Embryonic facial prominence (tissue), 1 donor: ENCODE measurements around the gene KCNQ2.

Experiments used
- DNase-seq: peaks from one replicate; pipeline ENCODE4 v3.0.0-alpha.2; 2016; ENCODE audit errors: extremely low spot score

Gene KCNQ2

DNA sequence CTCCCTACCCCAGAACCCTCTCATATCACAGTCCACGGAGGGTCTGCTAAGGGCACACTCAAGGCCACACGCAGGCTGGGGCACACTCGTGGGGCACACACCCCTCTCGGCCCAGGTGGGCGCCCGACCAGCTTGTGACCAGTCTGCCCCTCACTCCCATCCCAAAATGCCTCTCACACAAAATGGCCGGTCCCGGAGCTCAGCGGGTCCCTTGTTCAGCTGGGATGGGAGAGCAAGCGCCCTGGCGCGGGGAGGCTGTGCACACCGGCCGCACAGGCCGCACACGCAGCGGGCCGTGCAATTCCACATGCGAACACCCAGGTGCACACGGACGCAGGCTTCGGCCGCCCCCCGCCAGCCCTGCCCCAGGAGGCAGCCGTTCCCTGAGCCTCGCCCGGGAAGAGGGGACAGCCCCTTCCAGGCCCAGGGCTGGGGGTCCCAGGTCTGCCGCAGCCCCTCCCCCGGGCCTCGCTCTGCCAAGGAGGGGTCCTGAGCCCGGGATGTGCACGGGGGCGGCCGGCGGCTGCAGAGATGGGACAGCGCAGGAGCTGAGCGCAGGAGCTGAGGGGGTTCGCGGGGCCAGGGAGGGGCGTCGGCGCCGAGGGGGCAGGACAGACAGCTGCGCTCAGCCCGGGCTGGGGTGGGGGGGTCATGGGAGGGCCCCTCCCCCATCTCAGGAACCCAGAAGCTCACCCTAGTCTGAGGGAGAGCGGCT lies 1.3 kb downstream of the KCNQ2 start:
- DNase-seq: no peak

DNA sequence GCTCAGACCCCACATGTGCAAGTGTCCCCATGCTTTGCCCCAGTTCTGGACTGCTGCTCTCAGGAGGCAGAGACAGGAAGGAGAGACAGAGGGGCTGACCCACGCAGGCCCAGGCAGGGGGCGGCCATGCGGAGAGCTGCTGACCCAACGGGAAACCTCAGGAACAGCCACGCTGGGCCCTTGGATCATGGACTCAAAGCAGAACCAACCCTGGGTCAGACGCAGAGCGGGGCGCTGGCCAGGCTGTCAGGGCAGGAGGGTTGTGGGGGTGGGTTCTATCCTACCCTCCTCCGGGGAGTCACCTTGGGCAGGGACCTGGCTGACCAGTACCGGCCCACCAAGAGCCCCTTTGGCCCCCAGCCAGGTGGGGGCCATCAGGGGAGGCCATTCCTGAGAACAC lies 2.0 kb downstream of the KCNQ2 start:
- DNase-seq: no peak

DNA sequence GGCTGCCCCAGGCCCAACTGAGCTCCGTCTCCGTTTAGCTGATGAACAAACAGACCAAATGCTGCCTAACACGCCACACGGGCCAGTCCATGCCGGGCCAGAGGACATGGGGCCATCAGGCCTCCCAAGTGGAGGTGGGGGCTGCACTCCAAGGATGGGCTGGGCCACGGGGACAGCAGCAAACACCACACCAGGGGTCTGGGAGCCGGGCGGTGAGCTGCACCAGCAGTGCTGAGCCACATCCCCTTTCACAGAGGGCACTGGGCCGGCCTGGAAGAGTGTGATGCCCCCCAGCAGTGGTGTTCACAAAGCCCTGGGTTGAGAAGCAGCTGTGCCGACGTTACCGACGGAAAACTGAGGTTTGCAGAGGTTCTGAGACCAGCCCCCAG lies 2.7 kb downstream of the KCNQ2 start:
- DNase-seq: no peak

DNA sequence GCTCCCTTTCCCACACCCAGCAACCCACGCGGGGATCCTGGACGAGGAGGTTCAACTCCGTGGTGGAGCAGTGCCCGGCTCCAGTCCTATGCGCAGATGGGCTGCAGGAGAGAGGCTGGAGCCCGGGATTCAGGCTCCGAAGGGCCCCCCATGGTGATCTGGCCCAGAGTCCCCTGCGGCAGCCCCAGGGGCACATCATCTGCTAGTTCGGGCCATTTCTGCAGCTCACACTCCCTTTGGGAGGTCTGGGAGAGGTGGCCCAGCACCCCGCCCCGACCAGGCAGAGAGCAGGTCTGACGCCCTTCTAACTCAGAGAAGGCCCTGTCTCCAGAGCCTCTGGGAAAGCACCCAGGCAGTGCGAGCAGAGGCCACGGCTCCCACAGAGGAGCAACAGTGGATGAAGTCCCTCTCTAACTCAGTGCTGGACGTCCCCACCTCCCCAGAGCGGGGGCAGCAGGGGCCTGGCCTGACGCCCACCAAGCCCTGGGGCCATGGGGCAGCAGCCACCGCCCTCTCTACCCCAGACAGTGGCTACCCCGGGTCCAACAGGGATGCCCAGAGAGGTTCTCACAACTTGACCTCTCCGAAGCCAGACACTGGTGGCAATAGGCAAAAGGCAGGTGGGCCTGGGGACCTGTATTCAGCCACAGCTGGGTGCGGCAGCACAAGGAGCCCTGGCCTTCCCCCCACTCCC lies 3.3 kb downstream of the KCNQ2 start:
- DNase-seq: no peak

DNA sequence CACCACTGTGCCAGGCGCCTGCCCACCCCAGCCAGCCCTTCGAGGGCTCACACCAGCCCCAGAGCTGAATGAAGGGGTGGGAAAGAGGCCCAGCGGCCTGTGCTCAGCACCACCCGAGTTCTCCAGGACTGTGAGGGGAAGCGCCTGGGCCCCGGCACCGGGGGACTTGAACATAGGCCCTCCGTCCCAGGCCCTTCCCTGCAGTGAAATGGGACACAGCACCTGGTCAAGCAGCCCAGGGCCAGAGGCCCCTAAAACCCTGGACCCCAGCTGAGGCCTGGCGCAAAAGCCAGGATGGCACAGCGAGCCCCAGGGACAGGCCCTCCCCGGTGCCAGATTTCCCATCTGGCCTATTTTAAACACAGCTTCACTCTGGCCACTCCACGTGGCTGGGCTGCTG lies 4.0 kb downstream of the KCNQ2 start:
- DNase-seq: no peak

DNA sequence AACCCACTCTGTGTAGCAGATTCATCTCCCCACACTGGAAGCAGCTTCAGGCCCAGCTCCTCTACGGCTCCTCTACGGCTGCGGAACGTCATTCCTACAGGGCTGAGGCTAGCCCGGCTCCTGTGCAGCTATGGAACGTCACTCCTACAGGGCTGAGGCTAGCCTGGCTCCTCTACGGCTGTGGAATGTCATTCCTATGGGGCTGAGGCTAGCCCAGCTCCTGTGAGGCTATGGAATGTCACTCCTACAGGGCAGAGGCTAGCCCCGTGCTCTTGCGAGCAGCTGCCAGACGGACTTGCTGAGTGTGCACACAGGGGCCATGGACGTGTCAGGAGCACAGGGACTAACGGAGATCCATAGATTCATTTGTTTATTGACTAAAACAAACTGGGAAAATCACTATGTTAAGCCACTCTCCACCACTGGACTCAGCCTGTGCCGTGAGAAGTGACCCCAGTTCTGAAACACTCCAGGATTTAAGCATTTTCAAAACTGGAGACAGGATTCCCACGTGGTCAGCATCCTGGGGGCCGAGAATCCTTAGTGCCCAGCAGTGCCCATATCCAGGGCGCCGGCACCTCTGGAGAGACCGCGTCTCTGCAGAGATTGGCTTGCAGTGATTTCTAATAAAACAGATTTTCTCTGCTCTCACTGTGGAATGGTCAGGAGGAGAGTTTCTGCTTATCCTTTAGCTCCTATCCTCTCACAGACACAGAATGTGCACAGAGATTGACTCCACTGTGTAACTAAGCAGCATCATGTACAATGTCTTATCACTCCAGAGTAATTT lies 5.0 kb downstream of the KCNQ2 start:
- DNase-seq: no peak

DNA sequence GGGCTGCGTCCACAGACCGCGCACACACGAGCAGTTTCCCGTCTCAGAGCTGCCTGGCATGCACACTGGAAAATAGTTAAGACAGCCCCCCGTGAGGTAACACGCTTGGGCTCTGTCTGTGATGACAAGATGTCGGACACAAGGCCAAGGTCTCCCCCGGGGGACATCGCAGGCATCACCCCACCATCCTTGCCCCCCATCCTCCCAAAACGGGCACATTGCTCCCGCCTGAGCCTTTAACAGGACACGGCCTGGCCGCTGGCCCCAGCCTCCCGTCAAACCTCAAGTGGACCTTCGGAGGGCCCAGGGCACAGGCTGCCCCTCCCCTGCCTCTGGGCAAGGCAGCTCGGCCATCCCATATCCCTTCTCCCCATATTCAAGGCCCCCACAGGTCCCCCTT lies 5.6 kb downstream of the KCNQ2 start:
- DNase-seq: no peak

DNA sequence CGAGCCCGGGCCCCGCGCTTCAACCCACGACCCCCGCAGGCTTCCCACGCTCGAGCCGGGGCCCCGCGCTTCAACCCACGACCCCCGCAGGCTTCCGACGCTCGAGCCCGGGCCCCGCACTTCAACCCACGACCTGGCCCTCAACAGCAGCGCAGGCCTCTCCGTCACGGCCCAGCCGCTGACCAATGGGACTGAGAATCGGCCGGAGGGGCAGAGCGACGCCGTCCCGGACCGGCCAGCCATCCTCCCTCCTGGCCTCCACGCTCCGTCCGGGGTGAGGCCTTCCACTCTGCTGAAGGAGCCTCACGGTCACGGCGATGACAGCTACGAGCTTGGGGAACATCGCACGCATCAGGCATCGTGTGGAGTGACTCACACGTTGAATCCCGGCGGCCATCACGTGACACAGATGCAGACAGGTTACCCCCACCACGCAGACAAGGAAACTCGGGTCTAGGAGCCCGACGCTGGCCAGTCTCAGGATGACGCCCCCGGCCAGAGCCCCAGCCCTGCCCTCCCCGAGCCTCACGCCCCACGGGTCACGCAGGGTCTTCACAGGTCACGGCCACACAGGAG lies 6.1 kb downstream of the KCNQ2 start:
- DNase-seq: no peak

DNA sequence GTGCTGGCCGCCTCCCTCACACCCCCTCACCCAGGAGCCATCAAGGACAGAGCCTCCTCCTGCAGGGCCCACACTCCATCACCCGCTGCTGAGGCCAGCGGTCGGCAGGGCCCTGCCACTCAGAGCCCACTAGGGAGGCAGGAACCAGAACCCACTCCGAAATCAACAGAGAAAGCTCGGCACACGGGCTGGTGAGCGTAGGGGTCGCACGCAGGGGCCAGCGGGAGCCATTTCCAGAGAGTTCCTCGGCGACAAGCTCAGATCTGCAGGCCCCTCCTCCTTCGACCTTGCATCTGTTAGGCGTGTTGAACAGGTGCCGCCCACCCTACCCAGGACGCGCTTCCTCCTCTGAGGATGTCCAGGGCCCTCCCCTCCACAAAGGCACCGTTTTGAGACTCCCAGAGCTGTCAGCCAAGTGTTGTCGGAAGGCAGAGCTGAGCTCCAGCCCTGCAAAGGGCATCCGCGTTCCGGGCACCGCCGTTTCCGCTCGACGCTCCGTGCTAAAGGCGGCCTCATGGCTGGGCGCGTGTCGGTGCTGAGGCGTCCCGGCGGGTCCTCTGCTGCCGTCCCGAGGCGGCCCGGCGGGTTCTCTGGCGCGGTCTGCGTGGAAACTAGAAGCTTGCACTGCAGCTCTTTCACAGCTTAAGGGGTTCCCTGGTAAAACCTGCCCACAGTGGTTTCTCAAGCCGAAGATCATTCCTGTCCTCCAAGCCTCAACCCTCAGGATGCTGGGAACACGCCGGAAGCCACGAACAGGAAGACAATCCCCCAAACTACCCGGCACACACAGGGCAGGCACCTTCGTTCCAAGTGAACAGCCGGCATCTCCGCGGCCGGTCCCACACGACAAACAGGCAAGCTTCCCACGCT lies 6.8 kb downstream of the KCNQ2 start:
- DNase-seq: no peak

DNA sequence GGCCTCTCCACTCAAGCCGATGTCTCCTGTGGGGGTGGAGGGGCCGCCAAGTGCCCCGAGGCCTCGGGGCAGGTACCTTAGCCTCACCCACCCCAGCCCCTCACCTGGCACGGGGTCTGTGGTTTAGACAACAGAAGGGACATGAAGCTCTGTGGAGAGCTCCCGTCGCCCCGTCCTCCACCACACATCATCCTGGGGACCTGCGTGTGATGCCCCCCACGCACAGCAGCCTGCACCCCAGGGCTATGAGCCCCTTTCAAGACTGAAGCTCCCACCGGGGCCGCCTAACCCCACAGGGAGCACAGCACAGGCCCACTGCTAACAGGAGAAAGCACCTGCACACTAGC lies 8.2 kb downstream of the KCNQ2 start:
- no peak for DNase-seq

DNA sequence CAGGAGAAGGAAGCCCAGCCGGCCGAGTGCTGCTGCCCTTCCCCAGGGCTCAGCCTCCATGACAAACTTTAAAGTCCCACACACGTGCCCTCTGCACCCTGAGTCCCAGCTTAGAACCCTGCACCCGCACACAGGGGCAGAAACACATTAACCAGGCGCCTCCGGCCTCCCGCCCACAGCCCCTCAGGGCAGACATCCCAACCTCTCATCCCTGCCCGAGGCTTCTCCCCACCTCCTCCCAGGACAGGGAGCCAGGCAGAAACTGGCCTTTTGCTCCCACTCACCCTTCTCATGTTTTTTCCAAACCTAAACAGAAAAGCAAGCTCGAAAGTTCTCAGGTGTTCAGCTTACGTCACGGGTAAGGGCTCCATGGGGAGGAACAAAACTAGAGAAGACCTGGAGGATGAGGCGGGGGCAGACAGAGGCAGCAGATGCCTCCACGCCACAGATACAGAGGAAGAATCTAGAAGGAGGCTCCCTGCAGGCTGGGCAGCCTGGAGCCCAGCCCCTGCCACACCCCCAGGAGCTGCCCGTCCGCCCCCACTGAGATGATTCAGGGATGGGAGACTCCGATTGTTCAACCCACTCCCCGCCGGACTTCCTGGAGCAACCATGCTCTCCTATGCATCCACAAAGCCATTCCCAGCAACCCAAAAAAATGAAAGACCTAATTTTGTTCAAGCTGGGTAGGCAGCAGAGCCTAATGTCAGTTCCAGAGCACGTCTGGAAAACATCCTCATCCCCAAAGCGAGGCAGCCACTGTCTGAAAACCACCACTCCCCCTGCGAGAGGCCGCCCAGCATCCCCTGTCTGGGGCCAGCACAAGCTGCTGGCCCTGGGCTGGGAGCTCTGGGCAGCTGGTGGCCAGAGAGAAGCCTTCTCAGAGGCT lies 8.8 kb downstream of the KCNQ2 start:
- no peak for DNase-seq

DNA sequence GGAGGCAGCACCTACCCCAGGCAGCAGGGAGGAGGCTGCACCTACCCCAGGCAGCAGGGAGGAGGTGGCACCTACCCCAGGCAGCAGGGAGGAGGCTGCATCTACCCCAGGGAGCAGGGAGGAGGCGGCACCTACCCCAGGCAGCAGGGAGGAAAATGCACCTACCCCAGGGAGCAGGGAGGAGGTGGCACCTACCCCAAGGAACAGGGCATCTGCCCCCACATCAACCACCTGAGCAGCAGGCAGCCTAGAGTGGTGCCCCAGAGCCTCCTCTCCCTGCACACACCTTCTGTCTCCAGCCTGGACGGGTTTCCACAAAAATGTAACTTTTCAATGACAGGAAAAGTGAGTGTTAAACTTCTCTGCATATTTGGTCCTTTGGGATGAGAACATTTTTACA lies 10.2 kb downstream of the KCNQ2 start:
- DNase-seq: no peak

DNA sequence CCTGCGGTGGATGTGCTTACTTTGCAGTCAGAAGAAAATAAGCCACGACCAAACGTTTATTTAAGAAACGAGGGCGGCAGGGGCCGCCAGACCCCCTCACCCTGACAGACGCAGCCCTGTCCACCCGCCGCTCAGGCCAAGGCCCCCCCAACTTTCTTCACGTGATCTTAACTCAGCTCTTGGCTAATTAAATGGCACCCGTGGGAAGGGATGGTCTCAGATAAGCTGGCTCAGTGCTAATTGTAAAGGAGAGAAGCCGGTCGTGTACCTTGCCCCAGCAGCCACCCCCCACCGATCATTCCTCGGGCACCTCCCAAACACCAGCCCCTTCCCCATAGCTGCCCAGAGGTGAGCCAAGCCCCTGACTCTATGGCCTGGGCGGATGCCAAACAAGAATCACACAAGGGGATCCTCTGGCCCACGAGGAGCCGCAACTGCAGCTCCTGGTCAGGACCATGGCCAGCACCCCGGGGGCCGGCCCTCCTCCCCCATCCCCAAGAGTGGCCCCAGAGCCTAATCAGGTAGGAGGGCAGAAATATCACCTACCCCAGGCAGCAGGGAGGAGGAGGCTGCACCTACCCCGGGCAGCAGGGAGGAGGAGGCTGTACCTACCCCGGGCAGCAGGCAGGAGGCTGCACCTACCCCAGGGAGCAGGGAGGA lies 11.2 kb downstream of the KCNQ2 start:
- DNase-seq: no peak

DNA sequence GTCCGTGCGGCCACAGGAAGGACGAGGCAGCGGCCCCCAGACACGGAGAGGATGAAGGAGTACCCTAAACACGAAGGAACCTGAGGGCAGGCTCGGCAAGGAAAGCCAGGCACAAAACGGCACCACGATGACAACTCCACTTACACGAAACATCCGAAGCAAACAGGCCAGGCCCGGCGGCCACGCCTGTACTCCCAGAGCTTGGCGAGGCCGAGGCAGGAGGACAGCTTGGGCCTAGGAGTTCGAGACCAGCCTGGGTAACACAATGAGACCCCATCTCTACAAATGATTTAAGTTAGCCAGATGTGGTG lies 13.4 kb downstream of the KCNQ2 start:
- DNase-seq: no peak

DNA sequence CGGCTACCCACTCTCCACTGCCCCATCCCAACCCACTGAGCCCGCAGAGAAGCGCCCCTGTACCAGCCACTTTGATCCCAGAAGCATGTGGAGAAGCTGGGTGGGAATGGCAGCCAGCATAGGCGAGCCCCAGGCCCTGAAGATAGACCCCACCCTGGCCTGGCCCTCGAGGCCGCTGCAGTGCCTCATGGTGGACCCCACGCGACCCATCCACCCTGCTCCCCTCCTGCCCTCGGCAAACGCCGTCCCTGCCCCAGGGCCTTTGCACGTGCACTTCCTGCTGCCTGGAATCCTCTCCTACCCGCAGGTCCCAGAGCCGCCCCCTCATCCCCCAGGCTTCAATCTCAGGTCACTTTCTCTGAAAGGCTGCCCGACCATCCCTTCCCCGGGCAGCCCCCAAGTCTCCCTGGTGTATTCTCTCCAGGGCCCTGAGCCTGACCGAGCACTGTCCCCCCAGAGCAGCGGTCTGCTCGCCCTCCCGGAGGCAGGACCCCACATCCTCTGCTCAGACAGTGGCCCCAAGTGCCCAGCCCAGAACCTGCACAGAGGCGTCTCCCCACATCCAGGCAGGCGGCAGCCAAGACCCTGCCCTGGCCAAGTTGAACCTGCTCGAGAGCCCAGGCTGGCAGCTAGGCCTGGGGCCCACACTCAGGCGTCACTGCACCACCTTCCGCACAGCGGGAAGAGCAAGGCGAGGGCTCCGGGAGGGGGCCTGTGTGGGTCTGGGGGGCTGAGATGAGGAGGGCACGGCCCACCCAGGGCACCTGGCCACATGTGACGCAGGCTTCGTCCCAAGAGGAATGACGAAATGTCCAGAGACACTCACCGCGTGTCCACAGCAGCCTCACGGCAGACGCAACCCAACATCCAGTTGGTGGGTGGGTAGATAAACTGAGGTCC lies 14.0 kb downstream of the KCNQ2 start:
- DNase-seq: no peak

DNA sequence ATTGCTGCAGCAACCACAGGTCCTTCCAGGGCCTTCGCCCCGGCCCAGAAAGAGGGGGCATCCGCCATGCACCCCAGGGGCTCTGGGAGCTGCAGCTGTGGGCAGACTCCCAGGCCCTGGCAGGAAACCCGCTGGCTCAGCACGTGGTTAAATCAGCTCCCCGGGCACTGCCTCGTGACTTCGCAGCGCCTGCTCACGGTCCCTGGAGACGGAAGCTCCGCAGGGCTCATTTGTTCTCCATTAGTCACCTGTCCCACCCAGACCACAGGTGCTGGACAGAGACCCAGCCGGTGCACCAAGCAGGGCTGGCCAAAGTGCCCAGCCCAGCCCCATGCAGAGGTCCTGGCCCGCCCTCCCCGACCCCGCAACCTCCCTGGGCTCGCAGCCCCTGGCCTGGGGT lies 14.7 kb downstream of the KCNQ2 start:
- DNase-seq: no peak

DNA sequence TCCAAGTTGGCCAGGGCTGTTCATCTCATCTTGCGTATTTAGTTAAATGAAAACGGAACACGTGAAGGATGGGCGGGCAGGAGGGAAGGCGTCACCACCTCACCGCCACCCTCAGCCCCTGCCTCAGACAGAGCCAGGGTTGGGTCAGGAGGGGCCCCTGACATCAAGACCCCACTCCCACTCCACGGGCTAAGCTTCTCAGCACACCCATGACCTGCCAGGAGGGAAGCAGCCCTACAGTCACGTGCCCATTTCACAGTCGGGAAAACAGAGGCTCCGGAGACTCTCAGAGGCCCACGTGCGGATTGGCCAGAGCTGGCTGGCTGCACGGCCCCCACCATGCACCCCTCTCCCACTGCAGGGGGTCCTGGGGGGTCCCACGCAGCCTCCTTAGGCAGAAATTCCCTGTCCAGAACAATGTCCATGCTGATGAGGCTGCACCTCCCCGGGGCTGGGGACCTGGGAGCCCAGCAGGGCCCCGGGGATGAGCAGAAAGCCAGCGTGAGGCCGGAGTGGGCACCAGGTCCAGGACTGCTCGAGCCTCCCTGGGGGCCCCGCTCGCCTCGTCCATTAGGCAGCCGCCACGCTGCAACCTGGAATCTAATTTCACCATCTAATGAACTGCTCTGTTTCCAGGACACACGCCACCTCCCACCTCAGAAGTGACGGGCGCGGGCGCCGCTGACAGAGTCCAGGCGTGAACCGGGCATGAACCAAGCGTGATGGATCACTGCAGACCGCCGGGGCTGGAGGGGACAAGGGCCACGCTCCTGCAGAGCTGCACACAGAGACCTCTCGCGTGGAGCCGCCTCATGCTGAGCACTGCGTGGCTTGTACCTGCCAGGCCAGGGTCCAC lies 15.8 kb downstream of the KCNQ2 start:
- DNase-seq: no peak

DNA sequence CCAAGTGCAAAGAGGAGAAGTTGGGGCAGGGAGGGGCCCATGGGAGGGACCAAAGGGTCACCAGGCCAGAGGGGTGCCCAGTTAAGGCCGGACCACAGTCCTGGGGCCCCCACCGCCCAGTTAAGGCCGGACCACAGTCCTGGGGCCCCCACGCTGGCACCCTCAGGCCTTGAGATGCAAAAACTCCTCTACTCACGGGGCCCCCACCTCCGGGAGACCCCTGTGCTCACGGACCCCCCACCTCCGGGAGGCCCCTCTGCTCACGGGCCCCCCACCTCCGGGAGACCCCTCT lies 16.9 kb downstream of the KCNQ2 start:
- no peak for DNase-seq
